Parathyroid adenoma (tissue), 2 donors: ENCODE data around the gene STAM.

Experiments
- H2AFZ ChIP-seq: fragments of 300-600 bp; sonication (generic); one replicate; pipeline ENCODE4 v1.7.0; 2017; ENCODE audit warnings: antibody characterized with exemption, mild to moderate bottlenecking
- H3K27ac ChIP-seq: fragments of 300-600 bp; sonication (generic); one replicate; pipeline ENCODE4 v1.7.0; 2017
- H3K27me3 ChIP-seq: fragments of 300-600 bp; sonication (generic); one replicate; pipeline ENCODE4 v1.7.0; 2017; ENCODE audit warnings: low read length; ENCODE audit not compliant: control insufficient read depth, insufficient read depth
- H3K36me3 ChIP-seq: fragments of 300-600 bp; sonication (generic); one replicate; pipeline ENCODE4 v1.7.0; 2017; ENCODE audit warnings: low read length; ENCODE audit not compliant: control insufficient read depth, insufficient read depth
- H3K4me1 ChIP-seq: fragments of 300-600 bp; sonication (generic); one replicate; pipeline ENCODE4 v1.7.0; 2017; ENCODE audit warnings: control low read depth
- H3K4me2 ChIP-seq: fragments of 300-600 bp; sonication (generic); one replicate; pipeline ENCODE4 v1.7.0; 2017; ENCODE audit warnings: low read length
- H3K4me3 ChIP-seq: fragments of 300-600 bp; sonication (generic); one replicate; pipeline ENCODE4 v1.7.0; 2017; ENCODE audit warnings: low read depth, low read length
- H3K79me2 ChIP-seq: fragments of 300-600 bp; sonication (generic); one replicate; pipeline ENCODE4 v1.7.0; 2017; ENCODE audit warnings: control low read depth
- H3K9ac ChIP-seq: fragments of 300-600 bp; sonication (generic); one replicate; pipeline ENCODE4 v1.7.0; 2017; ENCODE audit warnings: mild to moderate bottlenecking
- H3K9me3 ChIP-seq: fragments of 300-600 bp; sonication (generic); one replicate; pipeline ENCODE4 v1.7.0; 2017; ENCODE audit warnings: low read length; ENCODE audit not compliant: control insufficient read depth
- CTCF ChIP-seq: fragments of 300-600 bp; sonication (generic); IDR thresholded peaks from one replicate; pipeline ENCODE4 v1.7.0; 2017; ENCODE audit warnings: antibody characterized with exemption, mild to moderate bottlenecking
- donor health status: primary hyperparathyroidism.

Gene STAM

DNA sequence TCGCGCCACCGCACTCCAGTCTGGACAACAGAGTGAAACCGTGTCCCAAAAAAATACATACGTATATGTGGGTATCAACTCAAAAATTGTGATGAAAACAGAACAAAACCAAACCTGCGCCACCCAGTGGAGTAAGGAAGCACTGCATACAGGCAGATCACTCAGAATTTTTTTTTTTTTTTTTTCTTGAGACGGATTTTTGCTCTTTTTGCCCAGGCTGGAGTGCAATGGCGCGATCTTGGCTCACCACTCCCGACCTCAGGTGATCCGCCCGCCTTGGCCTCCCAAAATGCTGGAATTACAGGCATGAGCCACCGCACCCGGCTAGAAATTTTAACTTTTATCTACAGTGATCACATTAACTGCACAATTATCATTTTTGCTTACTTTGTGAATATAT, 99.0 kb downstream of the STAM start:
- peak overlapping the region; percentile 56 for H2AFZ ChIP-seq
- no peaks in the 10 kb centered on the region for H3K9me3 ChIP-seq
- H3K36me3 ChIP-seq, result no peaks in the 10 kb centered on the region
- H3K4me3 ChIP-seq, result no peak overlapping the region
- H3K27ac ChIP-seq, result no peak overlapping the region
- H3K27me3 ChIP-seq, result no peaks in the 10 kb centered on the region
- peak; percentile 92 for TF ChIP-seq CTCF
- no peak overlapping the region for H3K9ac ChIP-seq
- H3K4me1 ChIP-seq, result no peaks in the 10 kb centered on the region
- peak overlapping the region; percentile 31 for H3K4me2 ChIP-seq
- no peaks in the 10 kb centered on the region for H3K79me2 ChIP-seq

DNA sequence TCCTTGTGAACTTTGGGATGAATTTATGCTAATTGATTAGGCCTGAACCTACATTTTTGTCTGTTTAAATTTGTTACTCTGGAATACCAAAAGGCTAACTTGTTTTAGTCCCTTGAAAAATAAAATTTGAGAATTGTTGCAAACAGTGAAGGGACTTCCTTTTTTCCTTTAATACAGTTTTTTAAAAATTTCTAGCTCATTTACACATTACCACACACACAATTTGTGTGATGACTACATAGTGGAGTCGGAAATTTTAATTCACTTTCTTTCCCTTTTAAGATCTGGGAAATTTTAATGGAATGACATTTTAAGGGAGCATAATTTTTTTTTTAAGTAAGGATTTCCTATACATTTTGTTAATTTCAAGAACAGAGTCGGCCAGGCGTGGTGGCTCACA, 99.5 kb downstream of the STAM start:
- TF ChIP-seq CTCF, result no peak
- Histone ChIP-seq H3K79me2 (no peaks in the 10 kb centered on the region), H3K27ac (no peak overlapping the region), H3K4me1 (no peaks in the 10 kb centered on the region), H2AFZ (no peak overlapping the region), H3K4me2 (no peak overlapping the region), H3K36me3 (no peaks in the 10 kb centered on the region), H3K27me3 (no peaks in the 10 kb centered on the region), H3K9ac (no peak overlapping the region), H3K9me3 (no peaks in the 10 kb centered on the region), H3K4me3 (no peak overlapping the region)

- Histone ChIP-seq H3K27ac (no peak overlapping the region), H2AFZ (no peak overlapping the region), H3K79me2 (no peaks in the 10 kb centered on the region), H3K36me3 (no peaks in the 10 kb centered on the region), H3K9me3 (no peaks in the 10 kb centered on the region), H3K4me3 (no peak overlapping the region), H3K9ac (no peak overlapping the region), H3K4me1 (no peaks in the 10 kb centered on the region), H3K4me2 (no peak overlapping the region), H3K27me3 (no peaks in the 10 kb centered on the region)
- TF ChIP-seq CTCF, result no peak
Observed at GRCh38 chr10:17744341-17744861, 100.5 kb downstream of the STAM start.

DNA sequence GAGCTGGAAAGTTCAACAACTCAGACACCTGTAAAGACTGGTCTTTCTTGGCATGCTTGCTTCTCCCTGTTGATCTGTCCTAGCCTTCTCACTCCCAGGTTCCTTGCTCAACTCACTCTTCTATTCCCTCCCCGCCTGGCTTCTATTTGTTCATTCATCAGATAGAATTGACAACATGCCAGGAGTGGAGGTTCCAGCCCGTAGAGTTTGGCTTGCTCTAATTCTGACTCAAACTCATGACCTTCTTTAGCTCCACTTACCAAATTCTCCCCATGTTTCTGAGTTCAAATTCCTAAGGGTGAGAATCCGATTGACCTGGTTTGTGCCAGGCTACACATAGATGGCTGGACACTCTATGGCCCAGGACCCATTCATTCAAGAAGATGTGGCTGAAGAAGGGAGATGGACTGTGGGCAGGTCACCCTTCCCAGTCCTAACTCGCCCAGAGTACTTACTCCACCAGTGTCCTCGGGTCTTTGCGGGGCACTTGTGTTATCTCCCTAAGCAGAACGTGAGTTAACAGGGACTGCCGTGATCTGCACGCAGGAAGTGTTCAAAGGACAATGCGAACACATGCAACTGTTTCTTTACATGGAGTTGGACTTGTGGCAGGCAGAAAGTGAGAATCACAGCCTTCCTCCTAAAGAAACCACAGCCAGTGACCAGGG, 104.1 kb downstream of the STAM start:
- H3K27ac ChIP-seq, result no peak overlapping the region
- no peak overlapping the region for H3K4me2 ChIP-seq
- H3K9me3 ChIP-seq, result no peaks in the 10 kb centered on the region
- H2AFZ ChIP-seq, result no peak overlapping the region
- no peaks in the 10 kb centered on the region for H3K79me2 ChIP-seq
- H3K36me3 ChIP-seq, result no peaks in the 10 kb centered on the region
- no peak overlapping the region for H3K9ac ChIP-seq
- no peak for TF ChIP-seq CTCF
- no peaks in the 10 kb centered on the region for H3K4me1 ChIP-seq
- H3K4me3 ChIP-seq, result no peak overlapping the region
- H3K27me3 ChIP-seq, result no peaks in the 10 kb centered on the region

GRCh38 chr10:17749890-17750289, 105.9 kb downstream of the STAM start:
- no peaks in the 10 kb centered on the region for H3K79me2 ChIP-seq
- H3K4me3 ChIP-seq, result no peak overlapping the region
- H3K4me1 ChIP-seq, result no peaks in the 10 kb centered on the region
- H3K9me3 ChIP-seq, result no peaks in the 10 kb centered on the region
- H3K36me3 ChIP-seq, result no peaks in the 10 kb centered on the region
- no peak overlapping the region for H3K27ac ChIP-seq
- no peaks in the 10 kb centered on the region for H3K27me3 ChIP-seq
- no peak overlapping the region for H2AFZ ChIP-seq
- H3K9ac ChIP-seq, result no peak overlapping the region
- TF ChIP-seq CTCF, result no peak
- no peak overlapping the region for H3K4me2 ChIP-seq
